Measurements from ENCODE around the gene COG5.

Gene COG5

DNA sequence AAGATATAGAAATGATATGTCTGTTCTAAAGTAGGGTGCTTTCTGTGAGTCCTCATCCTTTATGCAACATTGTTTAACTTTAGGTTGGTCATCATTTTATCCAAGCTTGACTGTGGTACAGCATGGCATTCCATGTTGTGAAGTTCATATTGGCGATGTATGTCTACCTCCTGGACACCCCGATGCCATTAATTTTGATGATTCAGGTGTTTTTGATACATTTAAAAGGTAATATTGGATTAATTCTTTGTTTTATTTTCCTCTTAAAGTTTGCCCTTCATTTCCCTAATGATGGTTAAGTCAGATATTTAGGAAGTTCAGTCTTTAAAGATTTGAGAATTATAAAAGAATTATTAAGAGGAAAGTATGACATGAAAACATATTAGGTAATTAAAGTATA is 373.6 kb downstream of the COG5 start:
- Histone ChIP-seq H3K36me3 (ENCODE audit: control insufficient read depth, low read depth, low read length) (peaks cover 62% of the 10 kb centered on the region), H3K9ac (ENCODE audit: low read length) (no peak overlapping the region), H3K4me1 (ENCODE audit: control insufficient read depth, low read depth, low read length) (no peaks in the 10 kb centered on the region), H3K9me3 (ENCODE audit: control insufficient read depth, low read depth, low read length) (no peaks in the 10 kb centered on the region), H3K4me3 (ENCODE audit: low read length) (no peak overlapping the region), H3K27me3 (ENCODE audit: control insufficient read depth, insufficient read depth, low read length) (no peaks in the 10 kb centered on the region), H3K27ac (ENCODE audit: low read length) (no peak overlapping the region)

- no peak overlapping the region for H3K27ac ChIP-seq (ENCODE audit: low read length)
- no peaks in the 10 kb centered on the region for H3K4me1 ChIP-seq (ENCODE audit: control insufficient read depth, low read depth, low read length)
- H3K36me3 ChIP-seq (ENCODE audit: control insufficient read depth, low read depth, low read length): peaks cover 68% of the 10 kb centered on the region
- H3K9ac ChIP-seq (ENCODE audit: low read length): no peak overlapping the region
- H3K9me3 ChIP-seq (ENCODE audit: control insufficient read depth, low read depth, low read length): no peaks in the 10 kb centered on the region
- H3K4me3 ChIP-seq (ENCODE audit: low read length): no peak overlapping the region
- H3K27me3 ChIP-seq (ENCODE audit: control insufficient read depth, insufficient read depth, low read length): no peaks in the 10 kb centered on the region
These were observed 375.9 kb downstream of the COG5 start for GRCh38 chr7:107187774-107188173.

DNA sequence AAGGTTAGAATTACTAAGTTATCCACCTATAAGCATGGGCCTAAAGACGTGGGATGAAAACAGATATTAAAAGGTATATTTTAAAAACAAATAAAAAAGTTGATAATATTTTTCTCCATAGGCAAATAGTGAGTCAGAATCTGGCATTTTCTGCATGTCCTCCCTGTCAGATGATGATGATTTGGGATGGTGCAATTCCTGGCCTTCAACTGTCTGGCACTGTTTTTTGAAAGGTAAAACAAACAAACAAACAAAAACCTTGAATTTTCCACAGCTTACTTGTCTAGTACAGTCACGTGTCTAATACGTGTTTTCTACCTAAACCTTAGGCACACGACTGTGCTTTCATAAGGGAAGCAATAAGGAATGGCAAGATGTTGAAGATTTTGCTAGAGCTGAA is 377.5 kb downstream of the COG5 start:
- Histone ChIP-seq H3K9me3 (ENCODE audit: control insufficient read depth, low read depth, low read length) (no peaks in the 10 kb centered on the region), H3K9ac (ENCODE audit: low read length) (no peak overlapping the region), H3K27ac (ENCODE audit: low read length) (no peak overlapping the region), H3K36me3 (ENCODE audit: control insufficient read depth, low read depth, low read length) (peaks cover 65% of the 10 kb centered on the region), H3K27me3 (ENCODE audit: control insufficient read depth, insufficient read depth, low read length) (no peaks in the 10 kb centered on the region), H3K4me1 (ENCODE audit: control insufficient read depth, low read depth, low read length) (no peaks in the 10 kb centered on the region), H3K4me3 (ENCODE audit: low read length) (no peak overlapping the region)

DNA sequence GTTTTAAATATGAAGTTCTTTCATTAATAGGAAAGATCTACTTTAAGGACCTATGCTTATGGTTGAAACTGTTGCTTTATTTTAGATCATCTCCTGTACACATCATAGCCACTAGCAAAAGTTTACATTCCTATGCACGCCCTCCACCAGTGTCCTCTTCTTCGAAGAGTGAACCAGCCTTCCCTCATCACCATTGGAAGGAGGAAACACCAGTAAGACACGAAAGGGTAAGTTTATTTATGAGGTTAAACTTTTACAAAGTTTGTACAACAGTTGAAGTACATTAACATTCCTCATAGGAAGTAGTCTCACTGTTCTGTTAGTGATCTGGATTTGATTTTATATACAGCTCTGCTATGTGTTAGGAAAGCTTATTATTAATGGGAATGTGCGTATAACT is 378.0 kb downstream of the COG5 start:
- Histone ChIP-seq H3K27me3 (ENCODE audit: control insufficient read depth, insufficient read depth, low read length) (no peaks in the 10 kb centered on the region), H3K36me3 (ENCODE audit: control insufficient read depth, low read depth, low read length) (peaks cover 61% of the 10 kb centered on the region), H3K27ac (ENCODE audit: low read length) (no peak overlapping the region), H3K4me1 (ENCODE audit: control insufficient read depth, low read depth, low read length) (no peaks in the 10 kb centered on the region), H3K9me3 (ENCODE audit: control insufficient read depth, low read depth, low read length) (no peaks in the 10 kb centered on the region), H3K9ac (ENCODE audit: low read length) (no peak overlapping the region), H3K4me3 (ENCODE audit: low read length) (no peak overlapping the region)

GRCh38 chr7:107181172-107181571 is 382.5 kb downstream of the COG5 start:
- Histone ChIP-seq H3K4me3 (ENCODE audit: low read length) (no peak overlapping the region), H3K27me3 (ENCODE audit: control insufficient read depth, insufficient read depth, low read length) (no peaks in the 10 kb centered on the region), H3K9me3 (ENCODE audit: control insufficient read depth, low read depth, low read length) (no peaks in the 10 kb centered on the region), H3K9ac (ENCODE audit: low read length) (no peak overlapping the region), H3K4me1 (ENCODE audit: control insufficient read depth, low read depth, low read length) (no peaks in the 10 kb centered on the region), H3K27ac (ENCODE audit: low read length) (no peak overlapping the region), H3K36me3 (ENCODE audit: control insufficient read depth, low read depth, low read length) (peaks cover 28% of the 10 kb centered on the region)

GRCh38 chr7:107180378-107180777 is 383.3 kb downstream of the COG5 start:
- H3K4me1 ChIP-seq (ENCODE audit: control insufficient read depth, low read depth, low read length): no peaks in the 10 kb centered on the region
- H3K27me3 ChIP-seq (ENCODE audit: control insufficient read depth, insufficient read depth, low read length): no peaks in the 10 kb centered on the region
- H3K9ac ChIP-seq (ENCODE audit: low read length): no peak overlapping the region
- no peak overlapping the region for H3K4me3 ChIP-seq (ENCODE audit: low read length)
- peaks cover 22% of the 10 kb centered on the region for H3K36me3 ChIP-seq (ENCODE audit: control insufficient read depth, low read depth, low read length)
- no peaks in the 10 kb centered on the region for H3K9me3 ChIP-seq (ENCODE audit: control insufficient read depth, low read depth, low read length)
- no peak overlapping the region for H3K27ac ChIP-seq (ENCODE audit: low read length)

DNA sequence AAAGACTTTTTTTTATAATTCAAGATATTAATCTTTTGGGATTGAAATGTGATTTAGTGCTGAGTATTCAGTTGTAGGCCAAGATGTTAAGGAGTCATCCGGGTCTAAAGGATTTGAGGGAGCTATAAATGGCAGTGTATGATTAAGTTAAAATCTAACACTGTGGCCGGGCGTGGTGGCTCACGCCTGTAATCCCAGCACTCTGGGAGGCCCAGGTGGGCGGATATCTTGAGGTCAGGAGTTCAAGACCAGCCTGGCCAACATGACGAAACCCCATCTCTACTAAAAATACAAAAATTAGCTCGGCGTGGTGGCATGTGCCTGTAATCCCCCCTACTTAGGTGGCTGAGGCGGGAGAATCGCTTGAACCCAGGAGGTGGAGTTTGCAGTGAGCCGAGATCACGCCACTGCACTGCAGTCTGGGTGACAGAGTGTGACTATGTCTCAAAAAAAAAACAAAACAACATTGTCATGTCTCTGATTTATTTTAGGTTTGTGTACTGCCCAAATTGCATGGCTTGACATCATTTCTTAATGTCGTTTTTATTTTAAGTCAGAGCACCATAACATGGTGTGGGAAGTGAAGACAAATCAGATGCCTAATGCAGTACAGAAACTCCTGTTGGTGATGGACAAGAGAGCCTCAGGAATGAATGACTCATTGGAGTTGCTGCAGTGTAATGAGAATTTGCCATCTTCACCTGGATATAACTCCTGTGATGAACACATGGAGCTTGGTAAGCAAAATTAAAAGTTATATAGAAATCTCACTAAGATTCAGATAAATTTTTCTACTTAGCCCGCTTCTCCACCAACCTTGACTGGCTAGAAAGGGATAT is 384.2 kb downstream of the COG5 start:
- Histone ChIP-seq H3K36me3 (ENCODE audit: control insufficient read depth, low read depth, low read length) (peaks cover 22% of the 10 kb centered on the region), H3K9ac (ENCODE audit: low read length) (no peak overlapping the region), H3K27me3 (ENCODE audit: control insufficient read depth, insufficient read depth, low read length) (no peaks in the 10 kb centered on the region), H3K4me1 (ENCODE audit: control insufficient read depth, low read depth, low read length) (peaks cover 7% of the 10 kb centered on the region), H3K27ac (ENCODE audit: low read length) (no peak overlapping the region), H3K9me3 (ENCODE audit: control insufficient read depth, low read depth, low read length) (no peaks in the 10 kb centered on the region), H3K4me3 (ENCODE audit: low read length) (no peak overlapping the region)

DNA sequence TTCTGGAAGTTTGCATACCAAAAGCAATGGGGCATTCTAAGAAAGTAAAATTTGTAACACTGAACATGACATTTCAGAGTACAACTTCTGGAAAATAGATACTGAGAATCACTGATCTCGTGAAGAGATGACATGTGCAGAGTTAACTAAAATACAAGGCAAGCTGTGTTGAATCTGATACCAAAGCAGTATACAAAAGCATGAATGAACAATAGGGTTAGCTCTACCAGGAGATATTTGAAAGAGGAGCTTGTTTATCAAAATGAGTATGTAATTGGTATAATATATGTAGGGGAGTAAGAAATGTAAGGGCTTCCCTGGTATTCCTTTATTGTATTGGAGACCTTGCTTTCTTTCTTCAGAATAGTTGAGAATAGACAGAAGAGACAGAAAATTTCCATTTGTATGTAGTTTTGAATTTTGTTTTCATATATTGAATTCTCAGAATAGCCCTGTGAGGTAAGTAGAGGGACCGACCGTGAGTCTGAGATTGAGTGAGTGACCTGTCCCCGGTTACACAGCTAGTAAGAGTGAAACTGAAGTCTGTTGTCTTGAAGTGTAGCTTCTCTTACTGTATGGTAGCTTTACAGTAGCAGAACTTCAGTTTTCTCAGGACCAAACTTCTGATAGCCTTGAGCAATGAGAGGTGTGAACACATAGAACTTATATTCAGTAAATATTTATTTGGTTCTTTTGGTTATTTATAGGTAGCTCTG is 389.9 kb downstream of the COG5 start:
- H3K36me3 ChIP-seq (ENCODE audit: control insufficient read depth, low read depth, low read length): no peaks in the 10 kb centered on the region
- peak overlapping the region; percentile 28 for H3K27ac ChIP-seq (ENCODE audit: low read length)
- no peaks in the 10 kb centered on the region for H3K27me3 ChIP-seq (ENCODE audit: control insufficient read depth, insufficient read depth, low read length)
- H3K4me1 ChIP-seq (ENCODE audit: control insufficient read depth, low read depth, low read length): peaks cover 28% of the 10 kb centered on the region
- peak overlapping the region; percentile 11 for H3K9ac ChIP-seq (ENCODE audit: low read length)
- H3K9me3 ChIP-seq (ENCODE audit: control insufficient read depth, low read depth, low read length): no peaks in the 10 kb centered on the region
- H3K4me3 ChIP-seq (ENCODE audit: low read length): no peak overlapping the region

- Histone ChIP-seq H3K9me3 (ENCODE audit: control insufficient read depth, low read depth, low read length) (no peaks in the 10 kb centered on the region), H3K27me3 (ENCODE audit: control insufficient read depth, insufficient read depth, low read length) (no peaks in the 10 kb centered on the region), H3K27ac (ENCODE audit: low read length) (peak overlapping the region; percentile 28), H3K4me3 (ENCODE audit: low read length) (no peak overlapping the region), H3K4me1 (ENCODE audit: control insufficient read depth, low read depth, low read length) (peaks cover 28% of the 10 kb centered on the region), H3K9ac (ENCODE audit: low read length) (no peak overlapping the region), H3K36me3 (ENCODE audit: control insufficient read depth, low read depth, low read length) (no peaks in the 10 kb centered on the region)
These were observed 390.5 kb downstream of the COG5 start for GRCh38 chr7:107173191-107173590.

- Histone ChIP-seq H3K36me3 (ENCODE audit: control insufficient read depth, low read depth, low read length) (no peaks in the 10 kb centered on the region), H3K9ac (ENCODE audit: low read length) (no peak overlapping the region), H3K9me3 (ENCODE audit: control insufficient read depth, low read depth, low read length) (no peaks in the 10 kb centered on the region), H3K4me3 (ENCODE audit: low read length) (no peak overlapping the region), H3K27ac (ENCODE audit: low read length) (peak overlapping the region; percentile 28), H3K27me3 (ENCODE audit: control insufficient read depth, insufficient read depth, low read length) (no peaks in the 10 kb centered on the region), H3K4me1 (ENCODE audit: control insufficient read depth, low read depth, low read length) (peaks cover 28% of the 10 kb centered on the region)
These were observed 391.3 kb downstream of the COG5 start for GRCh38 chr7:107172276-107173032.

- Histone ChIP-seq H3K27me3 (ENCODE audit: control insufficient read depth, insufficient read depth, low read length) (no peaks in the 10 kb centered on the region), H3K4me3 (ENCODE audit: low read length) (no peak overlapping the region), H3K27ac (ENCODE audit: low read length) (no peak overlapping the region), H3K4me1 (ENCODE audit: control insufficient read depth, low read depth, low read length) (peaks cover 35% of the 10 kb centered on the region), H3K9me3 (ENCODE audit: control insufficient read depth, low read depth, low read length) (no peaks in the 10 kb centered on the region), H3K9ac (ENCODE audit: low read length) (no peak overlapping the region), H3K36me3 (ENCODE audit: control insufficient read depth, low read depth, low read length) (no peaks in the 10 kb centered on the region)
These were observed 392.2 kb downstream of the COG5 start for GRCh38 chr7:107171496-107171895.
